Smooth muscle cell (in vitro differentiated cells): ENCODE measurements around the gene UVSSA. TPM values are rescaled to one million over a fixed set of nuclear protein-coding genes. Genes with fewer than 3 reads are reported as not detected.
"Not testable (repeated sequence)": the region's sequence is repeated elsewhere in the genome, so short reads cannot be mapped to it uniquely, and the experiment has no call there.

Experiments used
- DNase-seq: peaks from one replicate; lab custom pipeline; 2025; ENCODE audit not compliant: unreplicated experiment; lab: John Stamatoyannopoulos, UW
- H2AFZ ChIP-seq: fragments of 200-600 bp; sonication (generic); 2 replicates; pipeline ENCODE4 v1.6.0; 2016; ENCODE audit warnings: antibody characterized with exemption, low read depth, mild to moderate bottlenecking
- H3F3A ChIP-seq: fragments of 200-600 bp; sonication (generic); 2 replicates; pipeline ENCODE4 v1.6.0; 2017; ENCODE audit warnings: antibody characterized with exemption, low read depth
- H3K27ac ChIP-seq: fragments of 200-600 bp; sonication (generic); 2 replicates; pipeline ENCODE4 v1.5.1; 2016; ENCODE audit warnings: low read depth, mild to moderate bottlenecking
- H3K27me3 ChIP-seq: fragments of 200-600 bp; sonication (generic); 2 replicates; pipeline ENCODE4 v1.6.1; 2016; ENCODE audit warnings: low read depth, mild to moderate bottlenecking
- H3K36me3 ChIP-seq: fragments of 200-600 bp; sonication (generic); 2 replicates; pipeline ENCODE4 v1.5.1; 2016; ENCODE audit warnings: low read depth
- H3K4me1 ChIP-seq: fragments of 200-600 bp; sonication (generic); 2 replicates; pipeline ENCODE4 v1.5.1; 2016; ENCODE audit warnings: low read depth
- H3K4me2 ChIP-seq: fragments of 200-600 bp; sonication (generic); 2 replicates; pipeline ENCODE4 v1.6.0; 2016; ENCODE audit warnings: mild to moderate bottlenecking
- H3K4me3 ChIP-seq: fragments of 200-600 bp; sonication (generic); 2 replicates; pipeline ENCODE4 v1.5.1; 2016; ENCODE audit warnings: mild to moderate bottlenecking
- H3K79me2 ChIP-seq: fragments of 200-600 bp; sonication (generic); 2 replicates; pipeline ENCODE4 v1.6.0; 2016; ENCODE audit warnings: low read depth, mild to moderate bottlenecking
- H3K9ac ChIP-seq: fragments of 200-600 bp; sonication (generic); 2 replicates; pipeline ENCODE4 v1.6.0; 2016; ENCODE audit warnings: low read depth
- H3K9me3 ChIP-seq: fragments of 200-600 bp; sonication (generic); replicated peaks from 2 replicates; pipeline ENCODE4 v1.5.1; 2016; ENCODE audit warnings: low read depth
- H4K20me1 ChIP-seq: fragments of 200-600 bp; sonication (generic); 2 replicates; pipeline ENCODE4 v1.6.0; 2016; ENCODE audit warnings: low read depth
- CTCF ChIP-seq: fragments of 200-600 bp; sonication (generic); IDR thresholded peaks from 2 replicates; pipeline ENCODE4 v1.5.1; 2017; ENCODE audit warnings: borderline replicate concordance, mild to moderate bottlenecking, antibody characterized with exemption; ENCODE audit not compliant: insufficient read depth, poor library complexity, severe bottlenecking
- WGBS: methylation state at CpG from one replicate; pipeline ENCODE4 v1.1.7; 2016; ENCODE audit warnings: low lambda C conversion rate; 5-methylcytosine and 5-hydroxymethylcytosine counted together
- polyA plus RNA-seq: library from polyadenylated mRNA; unstranded; fragments of >200 nt; fragmentation: Nextera tagmentation; extraction: Ambion mirVana; gene quantifications from 2 replicates; pipeline ENCODE4 v1.2.1, GENCODE V29; 2016
- total RNA-seq: library from RNA; depleted of rRNA; stranded (reverse); fragments of >200 nt; gene quantifications from 2 replicates; pipeline ENCODE4 v1.2.3, GENCODE V29; 2014

Gene UVSSA
- total and polyA plus RNA-seq, 2 experiments from 2014 or later: 9.0 to 13.0 TPM

- H3K36me3 ChIP-seq: no peaks in the 10 kb centered on the region
- no peak overlapping the region for H3K4me3 ChIP-seq
- no peaks in the 10 kb centered on the region for H3K9me3 ChIP-seq
- WGBS: 97% methylated on average over 29 of the region's 29 CpGs
- H2AFZ ChIP-seq: no peak overlapping the region
- no peak overlapping the region for H3K9ac ChIP-seq
- no peaks in the 10 kb centered on the region for H3K4me1 ChIP-seq
- H3K27ac ChIP-seq: no peak overlapping the region
- TF ChIP-seq CTCF: no peak
- H3K4me2 ChIP-seq: no peak overlapping the region
- H4K20me1 ChIP-seq: peaks cover 10% of the 10 kb centered on the region
- H3F3A ChIP-seq: no peaks in the 10 kb centered on the region
- DNase-seq: no peak
- H3K27me3 ChIP-seq: no peaks in the 10 kb centered on the region
- H3K79me2 ChIP-seq: no peaks in the 10 kb centered on the region
Measured at GRCh38 chr4:1370321-1371124, 23.5 kb downstream of the UVSSA start.

- Histone ChIP-seq H3K4me2 (no peak overlapping the region), H3K36me3 (no peaks in the 10 kb centered on the region), H3F3A (no peaks in the 10 kb centered on the region), H3K79me2 (no peaks in the 10 kb centered on the region), H3K9ac (no peak overlapping the region), H3K9me3 (no peaks in the 10 kb centered on the region), H3K4me1 (no peaks in the 10 kb centered on the region), H3K4me3 (no peak overlapping the region), H3K27me3 (no peaks in the 10 kb centered on the region), H2AFZ (no peak overlapping the region), H3K27ac (no peak overlapping the region), H4K20me1 (peaks cover under 1% of the 10 kb centered on the region)
- TF ChIP-seq CTCF: no peak
- 96% methylated on average over 28 of the region's 28 CpGs for WGBS
- DNase-seq: no peak
Measured at GRCh38 chr4:1371176-1372165, 24.5 kb downstream of the UVSSA start.

GRCh38 chr4:1372576-1372975 lies 25.6 kb downstream of the UVSSA start:
- not testable (repeated sequence) for H4K20me1 ChIP-seq, H3K27me3 ChIP-seq, DNase-seq, H3K4me1 ChIP-seq, H3K4me2 ChIP-seq, H3K4me3 ChIP-seq, H3K9me3 ChIP-seq, H3K9ac ChIP-seq, H3K36me3 ChIP-seq, H3F3A ChIP-seq, H2AFZ ChIP-seq, H3K79me2 ChIP-seq, H3K27ac ChIP-seq
- WGBS: 90% methylated on average over 17 of the region's 22 CpGs
